Muscle layer of colon (tissue), 2 donors: Measurements from ENCODE around the gene MRPS9.

ENCODE experiments used
- H3K27ac ChIP-seq: one replicate; pipeline ENCODE4 v1.7.0; 2013; ENCODE audit warnings: low read depth, mild to moderate bottlenecking, low read length, moderate library complexity
- H3K27me3 ChIP-seq, 2 donors: one replicate each; pipeline ENCODE4 v1.7.0; 2013; ENCODE audit warnings: low read length in 2 of 2, mild to moderate bottlenecking in 2 of 2; ENCODE audit not compliant: insufficient read depth in 2 of 2, control insufficient read depth in 1 of 2
- H3K36me3 ChIP-seq: one replicate; pipeline ENCODE4 v1.7.0; 2013; ENCODE audit warnings: mild to moderate bottlenecking, low read length; ENCODE audit not compliant: insufficient read depth
- H3K4me1 ChIP-seq: one replicate; pipeline ENCODE4 v1.7.0; 2013; ENCODE audit warnings: mild to moderate bottlenecking, low read length; ENCODE audit not compliant: insufficient read depth
- H3K4me3 ChIP-seq, 2 donors: one replicate each; pipeline ENCODE4 v1.7.0; 2013; ENCODE audit warnings: low read length in 2 of 2, low read depth in 1 of 2, mild to moderate bottlenecking in 1 of 2, moderate library complexity in 1 of 2
- H3K9ac ChIP-seq: one replicate; pipeline ENCODE4 v1.7.0; 2013; ENCODE audit warnings: low read length
- H3K9me3 ChIP-seq: one replicate; pipeline ENCODE4 v1.7.0; 2013; ENCODE audit warnings: mild to moderate bottlenecking, low read length
- donor health status: abdominal sarcoma.
- donor health status: Adenocarcinoma of cecum.

The MRPS9 gene

DNA sequence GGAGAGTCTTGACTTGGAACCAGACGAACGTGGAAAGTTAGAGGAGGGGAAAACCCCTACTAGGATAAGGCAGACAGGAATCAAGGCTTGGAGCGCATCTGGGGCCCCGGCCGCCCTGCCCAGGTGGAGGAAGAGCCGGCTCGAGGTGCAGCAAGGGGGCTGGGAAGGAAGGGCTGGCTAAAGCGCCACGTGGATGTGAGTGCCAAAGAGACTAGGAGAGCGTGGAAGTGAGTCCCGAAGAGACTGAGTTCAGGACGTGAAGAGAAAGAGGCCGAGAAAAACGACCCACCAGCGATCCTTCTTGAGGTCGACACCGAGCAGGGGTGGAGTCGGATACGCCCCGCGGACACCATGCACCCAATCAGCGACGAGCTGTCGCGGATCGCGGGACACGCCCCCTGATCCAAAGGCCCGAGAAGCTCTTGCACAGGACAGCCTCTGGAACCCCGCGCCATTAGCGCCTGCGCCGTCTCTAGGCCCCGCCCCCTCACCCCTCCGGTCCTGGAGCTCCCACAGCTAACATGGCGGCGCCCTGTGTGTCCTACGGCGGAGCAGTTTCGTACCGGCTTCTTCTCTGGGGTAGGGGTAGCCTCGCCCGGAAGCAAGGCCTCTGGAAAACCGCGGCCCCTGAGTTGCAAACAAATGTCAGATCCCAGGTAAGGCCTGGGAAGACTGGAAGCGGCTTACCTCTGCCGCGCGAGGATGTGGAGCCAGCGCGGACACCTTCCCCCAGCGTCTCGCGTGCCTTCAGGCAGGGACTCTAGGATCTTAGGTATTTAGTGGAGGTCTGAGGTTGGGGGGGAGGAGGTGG, at the start of gene MRPS9:
Gene MRPS9, plus strand, starts transcription at position 498 of the 811 bp plus-strand sequence. Its CDS starts 24 bp downstream, at position 522.
- H3K9me3 ChIP-seq: no peaks in the 10 kb centered on the region
- no peaks in the 10 kb centered on the region for H3K27me3 ChIP-seq
- H3K36me3 ChIP-seq: no peaks in the 10 kb centered on the region
- H3K4me3 ChIP-seq: peak within 1 kb of the TSS; percentile 99 to 100
- H3K4me1 ChIP-seq: peaks cover 8% of the 10 kb centered on the region
- peak within 1 kb of the TSS; percentile 95 for H3K9ac ChIP-seq
- peak within 1 kb of the TSS; percentile 94 for H3K27ac ChIP-seq

DNA sequence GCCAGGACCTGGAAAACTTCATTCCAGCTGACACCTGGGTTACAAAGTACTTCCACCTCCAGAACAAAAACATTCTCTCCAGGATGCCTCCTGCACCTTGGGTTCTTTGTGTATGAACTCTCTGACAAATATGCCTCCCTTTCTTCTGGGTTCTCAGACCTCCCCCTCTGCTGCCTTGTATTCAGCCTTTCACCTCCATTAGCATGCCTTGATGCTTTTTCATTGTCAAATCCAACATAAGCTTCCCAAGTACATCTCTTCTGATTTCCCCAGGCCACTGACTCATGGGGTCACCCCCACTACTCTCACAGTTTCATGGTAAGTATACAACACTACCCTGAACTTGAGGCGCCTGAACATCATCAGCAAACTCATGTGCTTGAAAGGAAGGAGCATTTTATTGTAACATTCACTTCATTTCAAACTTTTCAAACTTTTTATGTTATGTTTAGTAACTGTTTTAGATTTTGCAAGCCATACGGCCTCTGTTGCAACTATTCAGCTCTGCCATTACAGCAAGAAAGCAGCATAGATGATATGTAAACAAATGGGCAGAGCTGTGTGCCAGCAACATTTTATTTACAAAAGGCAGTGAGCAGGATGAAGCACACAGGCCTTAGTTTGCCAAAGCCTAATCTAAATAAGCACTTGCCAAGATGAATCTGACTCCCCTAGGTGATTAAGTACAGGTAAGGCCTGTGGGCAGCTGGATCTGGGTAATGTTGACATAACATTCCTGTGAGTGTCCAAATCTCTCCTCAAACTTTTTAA, 32.5 kb upstream of the MRPS9 start:
- no peak overlapping the region for H3K9ac ChIP-seq
- no peak overlapping the region for H3K4me3 ChIP-seq
- no peak overlapping the region for H3K27ac ChIP-seq
- H3K9me3 ChIP-seq: peaks cover 7% of the 10 kb centered on the region
- H3K4me1 ChIP-seq: peaks cover 15% of the 10 kb centered on the region
- H3K27me3 ChIP-seq: no peaks in the 10 kb centered on the region
- no peaks in the 10 kb centered on the region for H3K36me3 ChIP-seq

DNA sequence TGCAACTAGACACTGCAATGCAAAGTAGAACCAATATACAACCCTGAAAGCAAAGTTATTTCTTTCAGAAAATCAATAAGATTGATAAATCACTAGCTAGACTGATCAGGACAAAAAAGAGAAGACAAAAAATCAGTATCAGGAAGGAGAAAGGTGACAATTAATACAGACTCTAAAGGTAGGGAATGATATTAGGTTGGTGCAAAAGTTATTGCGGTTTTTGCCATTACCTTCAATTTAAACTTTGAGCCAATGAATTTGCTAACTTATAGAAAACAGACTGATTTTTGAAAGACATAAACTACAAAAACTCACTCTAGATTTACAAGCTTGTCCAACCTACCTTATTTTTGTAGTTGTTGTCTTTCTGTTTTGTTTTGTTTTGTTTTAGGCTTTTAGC, 30.5 kb upstream of the MRPS9 start:
- Histone ChIP-seq H3K36me3 (no peaks in the 10 kb centered on the region), H3K27ac (no peak overlapping the region), H3K9me3 (no peaks in the 10 kb centered on the region), H3K9ac (no peak overlapping the region), H3K4me1 (peaks cover 15% of the 10 kb centered on the region), H3K27me3 (no peaks in the 10 kb centered on the region), H3K4me3 (no peak overlapping the region)

DNA sequence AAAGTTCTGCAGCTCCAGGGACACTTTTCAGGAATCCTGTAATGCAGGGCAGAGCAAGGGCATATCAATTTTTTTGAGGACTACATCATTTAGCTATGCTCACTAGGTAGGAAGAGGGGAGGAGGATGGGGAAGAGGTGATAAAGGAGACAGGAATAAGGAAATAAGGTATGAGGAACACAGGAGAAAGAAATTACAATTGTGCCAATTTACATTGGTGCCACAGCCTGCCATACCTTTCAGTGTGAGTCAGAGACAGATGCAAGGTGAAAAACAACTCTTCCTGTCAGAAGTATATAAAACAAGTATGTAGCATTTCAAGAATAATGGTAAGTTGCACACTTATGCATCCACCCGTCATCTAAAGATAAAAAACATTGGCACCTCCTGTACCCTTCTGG, 5.4 kb upstream of the MRPS9 start:
- Histone ChIP-seq H3K9ac (no peak overlapping the region), H3K4me1 (no peaks in the 10 kb centered on the region), H3K27ac (no peak overlapping the region)

DNA sequence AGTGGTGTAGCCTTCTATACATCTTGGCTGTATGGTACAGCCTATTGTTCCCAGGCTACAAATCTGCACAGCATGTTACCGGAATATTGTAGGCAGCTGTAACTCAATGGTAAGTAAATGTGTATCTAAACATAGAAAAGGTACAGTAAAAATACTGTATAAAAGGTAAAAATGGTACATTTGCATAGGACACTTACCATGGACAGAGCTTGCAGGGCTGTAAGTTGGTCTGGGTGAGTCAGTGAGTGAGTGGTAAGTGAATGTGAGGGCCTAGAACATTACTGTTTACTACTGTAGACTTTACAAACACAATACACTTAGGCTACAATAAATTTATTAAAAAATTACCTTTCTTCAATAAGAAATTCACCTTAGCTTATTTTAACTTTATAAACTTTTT, 3.7 kb upstream of the MRPS9 start:
- H3K27me3 ChIP-seq: no peaks in the 10 kb centered on the region
- H3K27ac ChIP-seq: no peak overlapping the region
- H3K9ac ChIP-seq: no peak overlapping the region
- H3K9me3 ChIP-seq: no peaks in the 10 kb centered on the region
- peaks cover 4% of the 10 kb centered on the region for H3K4me1 ChIP-seq
- H3K36me3 ChIP-seq: no peaks in the 10 kb centered on the region
- H3K4me3 ChIP-seq: no peak overlapping the region

More for the DNA sequence above, 5.4 kb upstream of the MRPS9 start:
- Histone ChIP-seq H3K9me3 (no peaks in the 10 kb centered on the region), H3K4me3 (no peak overlapping the region), H3K36me3 (no peaks in the 10 kb centered on the region), H3K27me3 (no peaks in the 10 kb centered on the region)

DNA sequence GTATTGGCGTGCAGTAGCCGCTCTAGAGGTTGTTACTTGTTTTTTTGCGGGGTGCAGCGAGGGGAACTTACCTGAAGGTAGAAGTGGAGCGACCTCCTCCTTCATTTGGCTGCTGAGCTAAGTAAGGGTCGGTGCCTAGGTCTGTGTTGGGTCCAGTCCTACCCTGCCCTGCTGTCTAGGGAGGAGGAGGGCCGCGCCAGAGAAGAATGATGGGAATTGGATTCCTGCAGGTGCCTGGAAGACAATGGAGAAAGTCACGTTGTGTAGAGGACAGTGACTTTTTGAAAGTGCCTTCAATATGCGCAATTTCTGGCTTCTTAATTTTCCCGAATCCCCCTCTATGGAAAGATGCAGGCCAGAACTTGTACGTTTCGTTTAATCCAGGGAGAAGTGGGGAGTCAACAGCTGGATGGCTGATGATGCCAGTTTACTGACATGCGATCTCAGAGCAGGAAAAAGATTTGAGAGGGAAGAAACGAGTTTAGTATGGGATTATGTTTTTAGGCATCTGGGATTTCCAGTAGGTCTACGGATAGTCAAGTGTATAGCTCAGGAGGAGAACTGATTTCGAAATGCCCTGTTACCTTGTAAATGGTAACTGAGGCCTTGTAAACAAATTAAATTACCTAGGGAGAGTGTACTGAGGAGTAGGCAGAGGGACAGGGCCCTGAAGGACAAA, 653 bp downstream of the MRPS9 start:
- Histone ChIP-seq H3K9me3 (no peaks in the 10 kb centered on the region), H3K27me3 (no peaks in the 10 kb centered on the region), H3K4me3 (peak overlapping the region; percentile 99 to 100), H3K27ac (peak overlapping the region; percentile 86), H3K36me3 (no peaks in the 10 kb centered on the region), H3K9ac (peak overlapping the region; percentile 95), H3K4me1 (peaks cover 8% of the 10 kb centered on the region)

DNA sequence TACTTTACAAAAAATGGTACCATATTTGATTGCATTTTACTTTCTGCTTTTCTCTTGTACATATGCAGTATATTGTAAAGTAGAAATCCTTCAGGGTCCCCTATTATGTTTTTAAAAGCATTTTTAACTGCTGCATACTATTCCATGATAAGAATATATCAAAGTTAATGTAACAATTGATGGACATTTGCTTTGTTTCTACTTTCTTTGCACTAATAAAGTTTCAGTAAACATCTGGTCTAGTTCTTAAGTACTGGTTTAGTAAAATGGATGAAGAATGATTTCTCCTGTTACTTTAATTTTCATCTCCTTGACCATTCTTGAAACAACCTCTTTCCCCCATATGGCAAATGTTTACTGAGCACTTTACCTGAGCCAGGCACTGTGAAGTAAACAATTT, 1.7 kb downstream of the MRPS9 start:
- H3K4me3 ChIP-seq: no peak overlapping the region
- no peaks in the 10 kb centered on the region for H3K36me3 ChIP-seq
- no peak overlapping the region for H3K27ac ChIP-seq

DNA sequence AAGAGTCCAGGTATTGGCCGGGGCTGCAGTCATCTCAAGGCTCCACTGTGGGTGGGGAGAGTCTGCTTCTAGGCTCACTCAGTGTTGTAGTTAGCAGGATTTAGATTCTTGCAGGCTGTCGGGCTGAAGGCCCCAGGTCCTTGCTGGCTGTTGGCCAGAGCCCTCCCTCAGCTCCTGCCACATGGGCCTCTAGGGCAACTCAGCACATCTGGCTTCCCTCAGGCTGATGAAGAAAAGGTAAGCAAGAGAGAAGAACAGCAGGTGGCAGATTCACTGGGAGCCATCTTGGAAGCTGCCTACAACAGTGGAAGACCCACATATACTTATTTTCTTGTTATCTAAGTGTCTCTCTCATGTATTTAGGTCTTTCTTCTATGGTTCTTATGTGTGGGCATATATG, 4.3 kb downstream of the MRPS9 start:
- Histone ChIP-seq H3K9ac (no peak overlapping the region), H3K27ac (no peak overlapping the region), H3K36me3 (no peaks in the 10 kb centered on the region), H3K4me1 (peaks cover 8% of the 10 kb centered on the region), H3K27me3 (no peaks in the 10 kb centered on the region), H3K4me3 (no peak overlapping the region), H3K9me3 (no peaks in the 10 kb centered on the region)

More for the DNA sequence above, 1.7 kb downstream of the MRPS9 start:
- no peaks in the 10 kb centered on the region for H3K9me3 ChIP-seq
- H3K4me1 ChIP-seq: peaks cover 8% of the 10 kb centered on the region
- no peaks in the 10 kb centered on the region for H3K27me3 ChIP-seq
- no peak overlapping the region for H3K9ac ChIP-seq

DNA sequence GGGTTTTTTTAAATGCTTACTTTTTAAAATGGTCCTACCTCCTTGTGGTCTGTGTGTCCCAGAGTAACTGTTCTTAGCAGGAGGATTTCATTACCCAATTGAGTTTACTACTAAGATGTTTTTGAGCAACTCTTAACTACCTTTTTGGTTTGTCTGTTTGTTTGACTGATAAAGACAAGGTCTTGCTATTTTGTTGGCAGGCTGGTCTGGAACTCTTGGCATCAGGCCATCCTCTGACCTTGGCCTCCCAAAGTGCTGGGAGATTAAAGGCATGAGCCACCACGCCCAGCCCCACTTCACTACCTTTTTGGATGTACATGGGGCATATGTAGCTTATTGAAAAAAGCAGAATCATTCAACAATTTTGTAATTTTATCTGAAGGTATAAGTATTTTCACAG, 14.9 kb downstream of the MRPS9 start:
- Histone ChIP-seq H3K9ac (no peak overlapping the region), H3K4me1 (no peaks in the 10 kb centered on the region), H3K9me3 (no peaks in the 10 kb centered on the region), H3K27me3 (no peaks in the 10 kb centered on the region), H3K36me3 (no peaks in the 10 kb centered on the region), H3K4me3 (no peak overlapping the region), H3K27ac (no peak overlapping the region)

DNA sequence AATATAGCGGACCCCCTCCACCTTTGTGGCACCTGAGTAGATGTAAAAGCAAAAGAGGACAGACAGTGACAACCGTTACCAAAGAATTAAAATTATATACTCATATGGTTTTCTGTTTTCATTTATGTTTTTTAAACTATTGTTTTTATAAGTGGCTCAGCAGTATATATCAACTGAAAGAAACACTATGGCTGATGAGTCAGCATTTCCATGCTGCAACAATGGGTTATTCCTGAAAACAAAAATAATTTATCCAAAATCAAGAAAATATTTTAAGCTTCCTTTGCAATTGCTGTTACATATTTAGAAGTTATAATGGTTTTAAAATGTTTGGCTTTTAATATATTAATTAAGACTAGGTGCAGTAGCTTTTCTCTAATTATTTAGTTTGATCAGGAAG, 17.7 kb downstream of the MRPS9 start:
- Histone ChIP-seq H3K9me3 (no peaks in the 10 kb centered on the region), H3K27me3 (no peaks in the 10 kb centered on the region), H3K4me1 (no peaks in the 10 kb centered on the region), H3K36me3 (no peaks in the 10 kb centered on the region), H3K4me3 (no peak overlapping the region), H3K9ac (no peak overlapping the region), H3K27ac (no peak overlapping the region)

DNA sequence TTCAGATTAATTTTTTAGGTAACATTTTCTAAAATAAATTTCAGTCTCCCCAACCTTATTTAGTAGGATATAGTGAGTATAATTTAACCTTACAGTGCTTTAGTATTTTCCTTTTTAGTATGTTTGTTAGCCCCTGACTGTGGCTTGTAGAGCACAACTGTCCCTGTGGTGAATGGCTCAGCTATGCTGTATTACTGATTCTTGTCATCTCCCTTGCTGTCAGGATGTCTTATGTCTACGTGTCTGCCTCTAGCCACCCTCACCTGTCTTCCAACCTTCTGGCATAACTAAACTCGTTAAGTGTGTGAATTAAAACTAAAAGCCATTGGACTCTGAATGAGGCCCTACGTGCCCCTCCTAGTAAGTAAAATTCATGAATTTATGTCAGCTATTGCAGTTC, 18.4 kb downstream of the MRPS9 start:
- Histone ChIP-seq H3K9ac (no peak overlapping the region), H3K4me3 (no peak overlapping the region), H3K27ac (no peak overlapping the region), H3K27me3 (no peaks in the 10 kb centered on the region), H3K36me3 (no peaks in the 10 kb centered on the region), H3K9me3 (no peaks in the 10 kb centered on the region), H3K4me1 (no peaks in the 10 kb centered on the region)
